Erythroblast (primary cell): ENCODE data around the gene SYNPO.

Source experiments
- GATA1 ChIP-seq: IDR thresholded peaks from 2 replicates; pipeline ENCODE4 v1.6.1; 2011; ENCODE audit warnings: low read depth, mild to moderate bottlenecking, control low read depth, low read length, moderate library complexity
- POLR2A ChIP-seq: IDR thresholded peaks from 2 replicates; pipeline ENCODE4 v1.6.1; 2011; ENCODE audit warnings: mild to moderate bottlenecking, low read length

GRCh38 chr5:150670948-150671310 lies 30.5 kb downstream of the SYNPO start:
- TF ChIP-seq POLR2A (no peak), GATA1 (no peak)
